Hepatocyte (in vitro differentiated cells): ENCODE results near the gene ABCC9. TPM values are rescaled to one million over a fixed set of nuclear protein-coding genes. Genes with fewer than 3 reads are reported as not detected.

Experiments
- DNase-seq: peaks from one replicate; pipeline ENCODE4 v3.0.0-alpha.2; 2016; ENCODE audit warnings: low spot score
- H2AFZ ChIP-seq: fragments of 200-600 bp; sonication (generic); 2 replicates; pipeline ENCODE4 v1.6.0; 2016; ENCODE audit warnings: antibody characterized with exemption, mild to moderate bottlenecking
- H3K27ac ChIP-seq: fragments of 200-600 bp; sonication (generic); 2 replicates; pipeline ENCODE4 v1.5.1; 2016; ENCODE audit warnings: mild to moderate bottlenecking
- H3K27me3 ChIP-seq: fragments of 200-600 bp; sonication (generic); 2 replicates; pipeline ENCODE4 v1.6.1; 2016
- H3K36me3 ChIP-seq: fragments of 200-600 bp; sonication (generic); replicated peaks from 2 replicates; pipeline ENCODE4 v1.5.1; 2016; ENCODE audit warnings: low read depth; ENCODE audit not compliant: insufficient read depth
- H3K4me1 ChIP-seq: fragments of 200-600 bp; sonication (generic); 2 replicates; pipeline ENCODE4 v1.5.1; 2016; ENCODE audit warnings: mild to moderate bottlenecking, moderate library complexity; ENCODE audit not compliant: insufficient read depth
- H3K4me2 ChIP-seq: fragments of 200-600 bp; sonication (generic); 2 replicates; pipeline ENCODE4 v1.6.0; 2016
- H3K4me3 ChIP-seq: fragments of 200-600 bp; sonication (generic); 2 replicates; pipeline ENCODE4 v1.5.1; 2016; ENCODE audit warnings: mild to moderate bottlenecking
- H3K79me2 ChIP-seq: fragments of 200-600 bp; sonication (generic); 2 replicates; pipeline ENCODE4 v1.6.0; 2017; ENCODE audit warnings: mild to moderate bottlenecking
- H3K9me2 ChIP-seq: fragments of 200-600 bp; sonication (generic); replicated peaks from 2 replicates; pipeline ENCODE4 v1.6.0; 2017; ENCODE audit warnings: mild to moderate bottlenecking; ENCODE audit not compliant: insufficient read depth
- H3K9me3 ChIP-seq: fragments of 200-600 bp; sonication (generic); 2 replicates; pipeline ENCODE4 v1.5.1; 2016; ENCODE audit warnings: low read depth, mild to moderate bottlenecking
- H4K20me1 ChIP-seq: fragments of 200-600 bp; sonication (generic); 2 replicates; pipeline ENCODE4 v1.6.0; 2016; ENCODE audit warnings: mild to moderate bottlenecking; ENCODE audit not compliant: insufficient read depth, poor library complexity, severe bottlenecking
- EZH2 ChIP-seq: fragments of 200-600 bp; sonication (generic); IDR thresholded peaks from 2 replicates; pipeline ENCODE4 v1.6.1; 2016; ENCODE audit warnings: antibody characterized with exemption, mild to moderate bottlenecking, borderline replicate concordance
- EZH2phosphoT487 ChIP-seq: fragments of 200-600 bp; sonication (generic); IDR thresholded peaks from one replicate; pipeline ENCODE4 v1.6.1; 2018; ENCODE audit warnings: antibody characterized with exemption, mild to moderate bottlenecking, low read depth, moderate library complexity; ENCODE audit not compliant: unreplicated experiment, severe bottlenecking
- WGBS: methylation state at CpG from one replicate; pipeline ENCODE4 v1.1.6; 2016; ENCODE audit warnings: low lambda C conversion rate; ENCODE audit errors: missing lambda C conversion rate; 5-methylcytosine and 5-hydroxymethylcytosine counted together
- polyA plus RNA-seq: library from polyadenylated mRNA; unstranded; fragments of >200 nt; fragmentation: Nextera tagmentation; extraction: Ambion mirVana; gene quantifications from 2 replicates; pipeline ENCODE4 v1.2.1, GENCODE V29; 2016
- total RNA-seq: library from RNA; depleted of rRNA; stranded (reverse); fragments of >200 nt; gene quantifications from 2 replicates; pipeline ENCODE4 v1.2.3, GENCODE V29; 2014
- TF ChIP-seq, protein P1 (sequence below): fragments of 200-600 bp; sonication (generic); IDR thresholded peaks from 2 replicates; pipeline ENCODE4 v1.5.1; 2016; ENCODE audit warnings: antibody characterized with exemption, mild to moderate bottlenecking; ENCODE audit not compliant: poor library complexity

The ABCC9 gene
- total and polyA plus RNA-seq, 2 experiments from 2014 or later = 0.68 to 10.0 TPM

DNA sequence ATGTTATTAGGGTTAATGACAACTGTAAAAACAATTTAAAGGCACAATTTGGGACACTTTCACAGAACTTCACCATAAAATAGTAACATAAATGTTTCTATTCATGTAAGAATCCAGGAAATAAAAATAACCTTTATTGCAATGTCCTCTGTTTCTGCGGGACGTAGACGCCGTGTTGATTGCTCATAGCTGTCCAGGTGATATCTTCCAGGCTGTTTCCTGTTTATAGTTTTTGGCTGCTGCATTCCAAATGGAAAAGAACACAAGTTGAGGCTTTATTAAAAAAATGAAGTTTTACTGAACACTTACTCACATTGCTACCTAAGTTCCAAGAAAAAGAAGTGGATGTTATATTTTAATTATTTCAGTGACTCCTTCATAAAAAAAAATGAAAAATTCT lies 58.6 kb downstream of the ABCC9 start:
- DNase-seq = no peak
- Histone ChIP-seq H3K9me3 (no peaks in the 10 kb centered on the region), H3K27ac (no peak overlapping the region), H3K9me2 (no peaks in the 10 kb centered on the region), H3K4me1 (no peaks in the 10 kb centered on the region), H4K20me1 (no peaks in the 10 kb centered on the region), H3K27me3 (no peaks in the 10 kb centered on the region), H3K79me2 (no peaks in the 10 kb centered on the region), H3K36me3 (no peaks in the 10 kb centered on the region), H3K4me3 (no peak overlapping the region), H3K4me2 (no peak overlapping the region), H2AFZ (no peak overlapping the region)
- TF ChIP-seq, protein P1, sequence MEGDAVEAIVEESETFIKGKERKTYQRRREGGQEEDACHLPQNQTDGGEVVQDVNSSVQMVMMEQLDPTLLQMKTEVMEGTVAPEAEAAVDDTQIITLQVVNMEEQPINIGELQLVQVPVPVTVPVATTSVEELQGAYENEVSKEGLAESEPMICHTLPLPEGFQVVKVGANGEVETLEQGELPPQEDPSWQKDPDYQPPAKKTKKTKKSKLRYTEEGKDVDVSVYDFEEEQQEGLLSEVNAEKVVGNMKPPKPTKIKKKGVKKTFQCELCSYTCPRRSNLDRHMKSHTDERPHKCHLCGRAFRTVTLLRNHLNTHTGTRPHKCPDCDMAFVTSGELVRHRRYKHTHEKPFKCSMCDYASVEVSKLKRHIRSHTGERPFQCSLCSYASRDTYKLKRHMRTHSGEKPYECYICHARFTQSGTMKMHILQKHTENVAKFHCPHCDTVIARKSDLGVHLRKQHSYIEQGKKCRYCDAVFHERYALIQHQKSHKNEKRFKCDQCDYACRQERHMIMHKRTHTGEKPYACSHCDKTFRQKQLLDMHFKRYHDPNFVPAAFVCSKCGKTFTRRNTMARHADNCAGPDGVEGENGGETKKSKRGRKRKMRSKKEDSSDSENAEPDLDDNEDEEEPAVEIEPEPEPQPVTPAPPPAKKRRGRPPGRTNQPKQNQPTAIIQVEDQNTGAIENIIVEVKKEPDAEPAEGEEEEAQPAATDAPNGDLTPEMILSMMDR = no peak
- no peak for TF ChIP-seq EZH2phosphoT487
- no peak for TF ChIP-seq EZH2
- WGBS = 66% methylated on average over 4 of the region's 4 CpGs

DNA sequence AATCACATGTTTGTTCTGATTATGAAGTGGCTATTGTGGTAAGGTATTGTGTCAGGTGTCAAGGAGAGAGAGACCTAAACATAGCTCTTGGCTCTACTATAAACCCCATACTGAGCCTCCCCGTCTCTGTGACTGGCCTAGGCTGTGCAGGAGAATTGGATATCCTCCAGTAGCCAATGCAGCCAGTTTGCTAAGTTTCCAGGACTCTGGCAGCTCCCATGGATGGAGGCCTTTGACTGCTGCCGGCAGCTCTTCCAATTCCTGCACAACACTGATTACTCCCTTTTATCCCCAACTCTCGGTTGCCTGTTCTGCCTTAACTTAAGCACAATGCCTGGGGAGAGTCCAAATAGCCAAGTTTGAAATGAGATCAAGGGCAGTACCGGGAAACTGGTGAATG lies 59.3 kb downstream of the ABCC9 start:
- H2AFZ ChIP-seq = no peak overlapping the region
- DNase-seq = no peak
- 82% methylated on average over 4 of the region's 4 CpGs for WGBS

DNA sequence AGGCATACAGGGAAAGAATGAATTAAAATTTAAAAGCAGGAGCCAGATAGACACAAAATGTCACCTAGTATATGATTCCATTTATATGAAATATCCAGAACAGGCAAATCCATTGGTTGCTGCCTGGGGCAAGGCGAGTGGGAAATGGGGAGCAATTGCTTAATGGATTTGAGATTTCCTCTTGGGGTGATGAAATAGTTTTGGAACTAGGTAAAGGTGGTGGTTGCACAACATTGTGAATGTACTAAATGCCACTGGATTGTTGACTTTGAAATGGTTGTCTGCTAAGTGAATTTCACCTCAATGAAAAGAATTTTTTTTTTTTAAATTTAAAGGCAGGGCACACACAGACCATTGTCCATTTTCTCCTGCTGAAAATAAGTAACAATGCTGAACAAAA lies 61.9 kb downstream of the ABCC9 start:
- H3K4me1 ChIP-seq = no peaks in the 10 kb centered on the region
- H3K36me3 ChIP-seq = no peaks in the 10 kb centered on the region
- no peak for TF ChIP-seq EZH2phosphoT487
- TF ChIP-seq EZH2 = no peak
- TF ChIP-seq, protein P1 = no peak
- H3K4me3 ChIP-seq = no peak overlapping the region
- no peaks in the 10 kb centered on the region for H3K27me3 ChIP-seq
- no peaks in the 10 kb centered on the region for H3K79me2 ChIP-seq
- H3K4me2 ChIP-seq = no peak overlapping the region
- H4K20me1 ChIP-seq = no peaks in the 10 kb centered on the region
- 74% methylated on average over 1 of the region's 1 CpG for WGBS
- H3K9me2 ChIP-seq = no peaks in the 10 kb centered on the region
- DNase-seq = no peak
- H3K9me3 ChIP-seq = no peaks in the 10 kb centered on the region
- H3K27ac ChIP-seq = no peak overlapping the region
- no peak overlapping the region for H2AFZ ChIP-seq

More for the DNA sequence above, 59.3 kb downstream of the ABCC9 start:
- no peaks in the 10 kb centered on the region for H3K4me1 ChIP-seq
- no peaks in the 10 kb centered on the region for H3K36me3 ChIP-seq
- no peak overlapping the region for H3K27ac ChIP-seq
- no peaks in the 10 kb centered on the region for H3K27me3 ChIP-seq
- no peaks in the 10 kb centered on the region for H3K9me2 ChIP-seq
- no peaks in the 10 kb centered on the region for H4K20me1 ChIP-seq
- no peaks in the 10 kb centered on the region for H3K79me2 ChIP-seq
- no peak for TF ChIP-seq EZH2
- no peak overlapping the region for H3K4me2 ChIP-seq
- H3K9me3 ChIP-seq = no peaks in the 10 kb centered on the region
- H3K4me3 ChIP-seq = no peak overlapping the region

DNA sequence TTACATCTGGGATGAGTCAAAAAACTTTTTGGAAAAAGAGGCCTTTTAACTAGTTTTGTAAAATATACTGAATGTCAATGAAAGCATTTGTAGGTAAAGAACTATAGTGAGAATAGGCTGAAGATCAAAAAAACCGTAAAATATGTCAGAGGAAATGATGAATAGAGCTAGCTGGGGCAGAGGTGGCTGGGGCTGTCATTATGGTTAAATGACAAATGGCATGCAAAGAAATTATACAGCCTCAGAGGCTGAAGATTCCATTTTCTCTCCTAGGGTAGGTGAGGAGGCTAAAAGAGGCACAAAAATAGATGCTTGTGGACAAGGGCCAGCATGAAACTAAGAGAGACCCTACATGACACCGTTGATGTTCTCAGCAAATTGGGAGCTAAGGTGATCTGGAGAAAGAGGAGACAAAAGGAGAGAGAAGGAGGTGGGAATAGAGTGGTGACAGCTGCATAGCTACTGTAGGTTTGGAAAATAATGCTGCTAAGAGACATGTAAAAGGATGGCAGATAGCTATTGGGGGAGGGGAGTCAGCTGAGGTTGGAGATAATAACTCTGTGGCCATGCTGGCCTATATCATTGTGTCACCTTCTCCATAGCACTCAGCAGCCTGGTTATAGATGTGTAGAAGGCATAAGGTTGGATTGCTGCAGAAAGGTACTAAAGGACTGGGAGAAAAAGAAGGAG lies 63.8 kb downstream of the ABCC9 start:
- TF ChIP-seq EZH2 (no peak), EZH2phosphoT487 (no peak)
- TF ChIP-seq, protein P1 = no peak

More for the DNA sequence above, 63.8 kb downstream of the ABCC9 start:
- Histone ChIP-seq H3K4me3 (no peak overlapping the region), H3K9me2 (no peaks in the 10 kb centered on the region), H3K4me1 (no peaks in the 10 kb centered on the region), H3K4me2 (no peak overlapping the region), H4K20me1 (no peaks in the 10 kb centered on the region), H3K27ac (no peak overlapping the region), H2AFZ (no peak overlapping the region), H3K36me3 (no peaks in the 10 kb centered on the region), H3K79me2 (no peaks in the 10 kb centered on the region), H3K27me3 (no peaks in the 10 kb centered on the region), H3K9me3 (no peaks in the 10 kb centered on the region)
- no peak for DNase-seq
- WGBS = 72% methylated on average over 2 of the region's 2 CpGs
